NCI-H1417 (cell line): ENCODE results near the gene CCNY.

Source experiments
- DNase-seq, 3 experiments: peaks; one replicate each; lab custom pipeline; 2025; lab: John Stamatoyannopoulos, UW

The CCNY gene

DNA sequence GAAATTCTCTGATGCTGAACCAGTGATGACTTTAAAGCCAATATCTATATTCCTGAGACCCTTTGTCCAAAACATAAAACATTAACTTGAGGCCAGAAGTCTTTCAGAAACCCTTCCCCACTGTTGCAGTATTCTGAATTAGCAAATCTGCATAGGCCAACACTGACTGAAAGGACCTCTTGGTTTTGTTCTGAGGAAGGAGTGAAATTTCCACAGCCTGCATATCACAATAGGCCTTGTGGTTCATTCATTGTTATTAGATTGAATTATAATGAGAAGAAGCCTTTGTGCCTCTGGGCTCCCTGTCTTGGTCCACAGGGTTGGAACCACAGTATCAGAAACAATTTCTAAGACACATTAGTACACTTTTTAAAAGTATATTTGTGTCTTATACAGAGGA lies 90.3 kb downstream of the CCNY start:
- DNase-seq: no peak

- no peak for DNase-seq
These were observed 91.2 kb downstream of the CCNY start for GRCh38 chr10:35427543-35427942.

DNA sequence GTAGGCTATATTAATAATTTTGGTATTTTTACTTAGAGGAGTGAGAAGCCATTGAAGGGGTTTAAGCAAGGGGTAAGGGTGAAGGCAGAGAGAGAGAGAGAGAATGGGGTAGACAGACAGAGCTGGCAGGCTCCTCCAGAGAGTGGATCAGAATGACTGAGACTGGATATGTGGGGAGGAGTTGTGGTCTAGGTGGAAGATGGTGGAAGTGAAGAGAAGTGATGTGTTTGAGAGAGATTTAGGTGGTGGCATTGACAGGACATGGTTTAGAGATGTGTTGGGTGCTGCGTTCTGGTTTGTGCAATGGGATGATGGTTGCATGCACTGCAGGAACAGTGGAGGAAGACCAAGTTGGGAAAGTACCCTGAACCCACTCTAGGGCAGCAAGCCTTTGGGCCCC lies 92.2 kb downstream of the CCNY start:
- DNase-seq: no peak

DNA sequence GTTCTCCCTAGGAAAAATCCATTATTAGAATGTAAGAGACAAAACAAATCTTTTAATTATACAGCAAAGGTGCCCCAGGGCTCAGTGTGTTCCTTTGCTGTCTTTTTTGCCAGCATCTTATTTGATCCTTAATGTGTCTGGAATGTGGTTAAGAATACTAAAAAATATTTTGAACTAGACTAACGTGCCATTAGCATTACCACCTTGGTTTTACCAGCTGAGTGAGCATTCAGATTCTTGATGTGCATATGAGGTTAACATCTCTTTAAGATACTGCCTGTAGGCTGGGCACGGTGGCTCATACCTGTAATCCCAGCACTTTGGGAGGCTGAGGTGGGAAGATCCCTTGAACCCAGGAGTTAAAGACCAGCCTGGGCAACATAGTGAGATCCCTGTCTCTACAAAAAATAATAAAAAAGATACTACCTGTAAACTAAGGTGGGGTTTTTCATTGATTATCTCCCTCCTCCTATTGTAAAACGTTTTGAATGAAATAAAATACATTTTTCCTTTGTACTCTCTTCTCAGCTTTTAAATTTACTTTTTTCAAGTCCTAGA lies 96.6 kb downstream of the CCNY start:
- DNase-seq: no peak

DNA sequence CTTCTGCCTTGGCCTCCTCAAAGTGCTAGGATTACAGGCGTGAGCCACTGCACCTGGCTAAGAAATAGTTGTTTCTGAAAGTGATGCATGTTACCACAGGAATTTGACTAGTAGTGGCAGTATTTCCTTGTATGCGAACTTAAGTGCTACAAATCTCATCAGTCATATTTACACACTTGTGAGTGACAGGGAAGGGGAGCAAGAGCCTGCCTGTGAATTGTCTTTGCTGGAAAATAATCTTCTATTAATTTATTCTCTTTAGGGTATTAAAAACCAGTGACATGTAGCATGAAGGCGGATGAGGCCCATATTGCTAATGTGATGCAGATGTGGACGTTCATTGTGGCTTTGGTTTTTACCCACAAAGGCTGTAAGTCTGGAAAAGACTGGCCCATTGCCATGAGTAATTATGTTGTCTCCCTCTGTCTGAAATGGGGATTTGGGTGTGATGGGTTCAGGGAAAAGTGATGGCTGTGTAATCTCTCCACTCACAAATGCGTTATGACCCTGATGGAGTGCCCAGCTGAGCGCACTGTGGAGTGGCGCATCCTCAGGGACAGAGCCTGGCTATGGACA lies 97.6 kb downstream of the CCNY start:
- DNase-seq: peak; percentile 3 to 60 (median 31)

GRCh38 chr10:35434533-35434932 lies 98.2 kb downstream of the CCNY start:
- DNase-seq: no peak

GRCh38 chr10:35435824-35436223 lies 99.5 kb downstream of the CCNY start:
- DNase-seq: no peak

DNA sequence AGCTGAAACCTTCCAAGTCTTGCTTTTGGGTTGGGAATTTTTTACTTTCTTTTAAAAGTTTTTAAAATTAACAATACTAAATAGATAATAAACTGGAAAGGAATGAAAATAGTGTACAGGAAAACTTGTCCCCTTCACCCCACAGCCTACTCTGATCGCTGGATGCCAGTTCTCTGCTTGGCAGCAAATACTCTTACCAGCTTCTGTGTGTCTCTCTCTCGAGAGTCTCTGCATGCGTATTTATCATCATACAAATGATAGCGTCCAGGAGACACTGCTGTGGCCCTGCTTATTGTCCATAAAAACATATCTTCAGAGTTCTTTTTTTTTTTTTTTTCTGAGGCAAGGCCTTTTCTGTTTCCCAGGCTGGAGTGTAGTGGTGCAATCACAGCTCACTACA lies 101.5 kb downstream of the CCNY start:
- no peak for DNase-seq

- DNase-seq: no peak
These were observed 102.6 kb downstream of the CCNY start for GRCh38 chr10:35438718-35439571.

- DNase-seq: no peak
These were observed 103.7 kb downstream of the CCNY start for GRCh38 chr10:35440016-35440415.

DNA sequence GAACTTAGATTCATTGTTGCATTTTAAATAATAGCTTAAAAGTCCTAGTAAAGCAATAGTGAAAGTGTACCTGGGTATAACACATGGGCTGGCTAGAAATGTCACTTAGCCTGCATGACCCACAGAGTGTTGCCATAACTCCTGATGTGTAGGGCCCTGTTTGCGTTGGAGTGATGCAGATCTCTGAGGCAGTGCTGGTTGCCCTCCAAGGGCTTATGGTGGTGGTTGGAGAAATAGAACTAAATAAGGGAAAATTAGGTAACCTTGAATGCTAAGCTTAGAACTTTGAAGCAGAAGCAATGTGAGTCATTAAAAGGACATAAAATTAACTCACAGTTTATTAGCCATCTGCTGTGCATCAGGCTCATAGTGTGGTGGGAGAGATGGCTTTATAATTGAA lies 105.7 kb downstream of the CCNY start:
- DNase-seq: no peak

GRCh38 chr10:35442592-35442991 lies 106.3 kb downstream of the CCNY start:
- DNase-seq: no peak

DNA sequence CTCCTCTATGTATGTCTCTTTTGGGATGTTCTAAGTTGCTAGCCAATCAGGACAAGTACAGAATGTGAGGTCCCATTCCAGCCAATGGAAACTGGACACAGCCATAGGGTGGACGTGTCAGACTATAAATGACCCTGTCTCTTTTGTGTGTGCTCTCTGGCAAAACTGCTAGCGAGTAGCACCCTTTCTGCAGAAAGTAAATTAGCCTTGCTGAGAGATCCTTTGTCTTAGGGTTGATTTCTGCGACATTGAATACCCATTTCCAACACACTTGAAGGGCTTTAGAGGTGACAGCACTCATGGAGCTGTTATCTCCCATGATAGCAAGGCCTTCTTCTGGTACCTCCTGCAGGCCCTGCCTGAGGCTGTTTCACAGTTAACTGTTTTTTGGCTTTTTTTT lies 107.5 kb downstream of the CCNY start:
- DNase-seq: no peak

- DNase-seq: no peak
These were observed 109.0 kb downstream of the CCNY start for GRCh38 chr10:35445150-35445884.

DNA sequence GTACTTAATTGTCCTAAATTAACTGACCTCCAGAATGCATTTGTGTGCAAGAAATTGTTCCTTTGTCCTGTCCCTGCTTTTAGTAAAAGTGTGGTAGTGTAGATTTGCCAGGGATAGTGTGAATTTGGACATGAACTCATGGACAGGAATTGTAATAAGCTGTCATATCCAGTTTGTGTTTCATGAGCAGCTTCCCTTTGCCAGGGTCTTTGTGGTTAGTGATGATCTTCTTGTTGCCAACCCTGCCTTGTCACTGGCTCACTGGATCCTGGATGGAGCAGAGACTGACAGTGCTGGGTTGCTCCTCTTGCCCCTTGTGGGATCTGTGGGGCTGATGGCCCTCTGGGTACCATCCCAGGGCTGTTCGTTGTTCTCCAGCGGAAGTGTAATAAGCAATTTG lies 110.1 kb downstream of the CCNY start:
- no peak for DNase-seq

GRCh38 chr10:35447693-35448407 lies 111.5 kb downstream of the CCNY start:
- DNase-seq: peak; percentile 49 to 71 (median 49)

GRCh38 chr10:35448687-35449662 lies 112.7 kb downstream of the CCNY start:
- no peak for DNase-seq

- no peak for DNase-seq
These were observed 113.6 kb downstream of the CCNY start for GRCh38 chr10:35449944-35450343.

DNA sequence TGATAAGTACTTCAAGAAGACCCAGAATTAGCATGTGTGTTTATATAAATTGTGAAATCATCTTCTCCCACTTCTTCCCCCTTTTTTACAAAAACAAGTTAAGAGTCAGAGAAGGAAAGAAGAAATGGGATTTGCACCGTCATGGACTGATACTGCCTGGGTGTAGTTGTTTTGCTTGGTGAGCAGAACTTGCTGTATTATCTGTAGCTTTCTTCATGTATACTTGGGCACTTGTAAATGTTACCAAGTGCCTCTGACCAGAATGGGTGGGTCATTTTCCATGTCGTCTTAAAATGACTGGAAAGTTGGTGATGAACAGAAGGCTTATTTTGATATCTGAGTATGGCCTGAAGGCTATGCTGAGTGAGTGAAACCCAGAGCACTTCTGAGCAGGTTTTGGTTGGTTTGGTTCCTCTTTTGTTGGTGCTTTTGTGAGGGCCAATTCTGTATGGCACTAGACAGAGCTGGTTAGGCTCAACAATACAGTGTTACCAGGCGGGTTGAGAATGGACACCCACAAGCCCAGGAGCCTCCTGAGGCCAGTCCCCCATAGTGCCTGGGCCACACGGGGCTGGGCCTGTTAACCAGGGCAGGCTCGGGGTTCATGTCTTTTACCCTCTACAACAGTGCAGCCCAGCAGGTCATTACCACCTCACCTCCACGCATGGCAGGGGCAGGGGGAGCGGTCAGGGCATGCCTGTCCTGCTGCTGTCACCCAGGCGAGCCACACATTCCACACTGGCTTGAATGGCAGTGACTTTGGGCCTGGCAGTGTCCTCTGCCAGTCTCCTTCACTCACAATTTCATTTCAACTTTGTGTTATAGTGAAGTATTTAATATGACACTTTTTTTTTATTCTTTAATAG lies 115.1 kb downstream of the CCNY start:
- DNase-seq: no peak

GRCh38 chr10:35452171-35452570 lies 115.9 kb downstream of the CCNY start:
- DNase-seq: no peak
